HepG2 (cell line): ENCODE results near the gene ARHGAP19. TPM values are rescaled to one million over a fixed set of nuclear protein-coding genes. Genes with fewer than 3 reads are reported as not detected.
A peak's percentile ranks its signal among the peaks of the same experiment; 100 is the strongest.

ENCODE experiments used
- ATF1 ChIP-seq: IDR thresholded peaks from 2 replicates; pipeline ENCODE4 v1.6.1; 2016; ENCODE audit warnings: mild to moderate bottlenecking, control low read depth
- FIP1L1 ChIP-seq: fragments of 200-400 bp; formaldehyde crosslinking; IDR thresholded peaks from 2 replicates; pipeline ENCODE4 v1.6.1; 2018; ENCODE audit warnings: low read depth, mild to moderate bottlenecking, low read length, moderate library complexity, borderline replicate concordance; ENCODE audit not compliant: insufficient read depth
- GPN1 ChIP-seq: sonication (generic); formaldehyde crosslinking; IDR thresholded peaks from 2 replicates; pipeline ENCODE4 v1.5.1; 2020; ENCODE audit warnings: missing genetic modification reagents, borderline replicate concordance
- HOXA5 ChIP-seq: sonication (generic); formaldehyde crosslinking; IDR thresholded peaks from 2 replicates; pipeline ENCODE4 v1.4.0; 2020; ENCODE audit warnings: missing genetic modification reagents
- NKX3-1 ChIP-seq: sonication (generic); formaldehyde crosslinking; IDR thresholded peaks from 2 replicates; pipeline ENCODE4 v1.5.0; 2020; ENCODE audit warnings: missing genetic modification reagents
- PTBP1 ChIP-seq: fragments of 200-400 bp; formaldehyde crosslinking; IDR thresholded peaks from 2 replicates; pipeline ENCODE4 v1.6.1; 2018; ENCODE audit warnings: low read length, low read depth; ENCODE audit not compliant: poor library complexity, severe bottlenecking
- ZFP37 ChIP-seq: sonication (generic); formaldehyde crosslinking; IDR thresholded peaks from 2 replicates; pipeline ENCODE4 v1.4.0; 2020; ENCODE audit warnings: missing genetic modification reagents, borderline replicate concordance
- ZFP91 ChIP-seq: sonication (generic); formaldehyde crosslinking; IDR thresholded peaks from 2 replicates; pipeline ENCODE4 v1.9.0; 2022; ENCODE audit warnings: missing genetic modification reagents, mild to moderate bottlenecking, borderline replicate concordance
- ZHX2 ChIP-seq, 2 experiments: sonication (generic) in 1 of 2; formaldehyde crosslinking in 1 of 2; IDR thresholded peaks; 2 replicates each; pipeline versions ENCODE4 v1.6.1 to v1.9.0; 2014 to 2022; ENCODE audit warnings: antibody characterized with exemption in 1 of 2, borderline replicate concordance in 1 of 2, inconsistent platforms in 1 of 2, low read depth in 1 of 2, missing genetic modification reagents in 1 of 2
- ZNF10 ChIP-seq: sonication (generic); formaldehyde crosslinking; IDR thresholded peaks from 2 replicates; pipeline ENCODE4 v1.4.0; 2020; ENCODE audit warnings: mild to moderate bottlenecking, low read depth, missing genetic modification reagents, borderline replicate concordance
- ZNF18 ChIP-seq: sonication (generic); formaldehyde crosslinking; IDR thresholded peaks from 2 replicates; pipeline ENCODE4 v1.8.0; 2022; ENCODE audit warnings: mild to moderate bottlenecking, missing genetic modification reagents; ENCODE audit not compliant: insufficient replicate concordance
- ZNF260 ChIP-seq: sonication (generic); formaldehyde crosslinking; IDR thresholded peaks from 2 replicates; pipeline ENCODE4 v1.4.0; 2020; ENCODE audit warnings: missing genetic modification reagents, low read depth, mild to moderate bottlenecking, borderline replicate concordance
- ZNF501 ChIP-seq: sonication (generic); formaldehyde crosslinking; IDR thresholded peaks from 2 replicates; pipeline ENCODE4 v1.5.1; 2020; ENCODE audit warnings: mild to moderate bottlenecking, moderate library complexity, missing genetic modification reagents
- ZNF574 ChIP-seq: sonication (generic); formaldehyde crosslinking; IDR thresholded peaks from 2 replicates; pipeline ENCODE4 v1.4.0; 2020; ENCODE audit warnings: missing genetic modification reagents
- polyA plus RNA-seq, 8 experiments: library from polyadenylated mRNA; depleted of rRNA in 3 of 8; stranded (reverse) in 7 of 8; unstranded in 1 of 8; fragments of >200 nt; fragmentation: Illumina TruSeq in 4 of 8; extraction: Trizol in 4 of 8; gene quantifications; 2 replicates each; pipeline versions ENCODE4 v1.2.1 to v1.2.3, GENCODE V29; 2011 to 2016; ENCODE audit warnings: low read depth in 4 of 8, missing spikeins in 1 of 8, mixed read lengths in 1 of 8; ENCODE audit not compliant: insufficient read depth in 1 of 8
- total RNA-seq, 5 experiments: library from RNA; depleted of rRNA; stranded (reverse); fragments of >200 nt; fragmentation: Illumina TruSeq; extraction: Trizol; gene quantifications; 2 replicates each; pipeline ENCODE4 v1.2.3, GENCODE V29; 2016; ENCODE audit warnings: low read depth in 1 of 5
- TF ChIP-seq, protein P1 (sequence below): sonication (generic); formaldehyde crosslinking; IDR thresholded peaks from 2 replicates; pipeline ENCODE4 v1.5.0; 2020; ENCODE audit warnings: mild to moderate bottlenecking, missing genetic modification reagents, moderate library complexity

Gene ARHGAP19
- total and polyA plus RNA-seq, 2 of the 13 experiments (the other 11 are each of a cell fraction or from before 2014, with no cell fraction given): 7.6 to 10.0 TPM

- TF ChIP-seq ZNF574 (CRISPR knock-in tag): no peak
- 0 out of 2 replicates have a peak, but pooled peaks have one; percentile 51 for TF ChIP-seq ZNF501 (CRISPR knock-in tag)
- no peak for TF ChIP-seq GPN1
- TF ChIP-seq ZFP37: 0 out of 2 replicates have a peak, but pooled peaks have one; percentile 40
- peak; percentile 65 for TF ChIP-seq ZNF18
- TF ChIP-seq ZFP91: 0 out of 2 replicates have a peak, but pooled peaks have one; percentile 26
- no peak for TF ChIP-seq FIP1L1
- TF ChIP-seq PTBP1: no peak
- no peak for TF ChIP-seq ATF1 (CRISPR knock-in tag)
- TF ChIP-seq NKX3-1 (CRISPR knock-in tag): 0 out of 2 replicates have a peak, but pooled peaks have one; percentile 17
- 0 out of 2 replicates have a peak, but pooled peaks have one; percentile 37 for TF ChIP-seq HOXA5 (CRISPR knock-in tag)
- TF ChIP-seq, protein P1, sequence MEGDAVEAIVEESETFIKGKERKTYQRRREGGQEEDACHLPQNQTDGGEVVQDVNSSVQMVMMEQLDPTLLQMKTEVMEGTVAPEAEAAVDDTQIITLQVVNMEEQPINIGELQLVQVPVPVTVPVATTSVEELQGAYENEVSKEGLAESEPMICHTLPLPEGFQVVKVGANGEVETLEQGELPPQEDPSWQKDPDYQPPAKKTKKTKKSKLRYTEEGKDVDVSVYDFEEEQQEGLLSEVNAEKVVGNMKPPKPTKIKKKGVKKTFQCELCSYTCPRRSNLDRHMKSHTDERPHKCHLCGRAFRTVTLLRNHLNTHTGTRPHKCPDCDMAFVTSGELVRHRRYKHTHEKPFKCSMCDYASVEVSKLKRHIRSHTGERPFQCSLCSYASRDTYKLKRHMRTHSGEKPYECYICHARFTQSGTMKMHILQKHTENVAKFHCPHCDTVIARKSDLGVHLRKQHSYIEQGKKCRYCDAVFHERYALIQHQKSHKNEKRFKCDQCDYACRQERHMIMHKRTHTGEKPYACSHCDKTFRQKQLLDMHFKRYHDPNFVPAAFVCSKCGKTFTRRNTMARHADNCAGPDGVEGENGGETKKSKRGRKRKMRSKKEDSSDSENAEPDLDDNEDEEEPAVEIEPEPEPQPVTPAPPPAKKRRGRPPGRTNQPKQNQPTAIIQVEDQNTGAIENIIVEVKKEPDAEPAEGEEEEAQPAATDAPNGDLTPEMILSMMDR: peak; percentile 16; the same call in 1 of the 2 replicates
- TF ChIP-seq ZHX2 (IDR thresholded peaks at IDR 0.05; ENCODE audit: low read depth): no peak
- TF ChIP-seq ZHX2 (CRISPR knock-in tag; IDR thresholded peaks at IDR 0.05; ENCODE audit: borderline replicate concordance): no peak
- no peak for TF ChIP-seq ZNF260
- TF ChIP-seq ZNF10 (CRISPR knock-in tag): no peak
Observed at GRCh38 chr10:97333351-97333600, 40.8 kb upstream of the ARHGAP19 start (continued).
